A673 (cell line): ENCODE data around the gene ZNF28. TPM values are rescaled to one million over a fixed set of nuclear protein-coding genes. Genes with fewer than 3 reads are reported as not detected.

ENCODE experiments used
- BruUV-seq: library from RNA; stranded (reverse); fragments of 400-500 nt; replicated peaks from 2 replicates; lab custom pipeline; 2021; lab: Mats Ljungman, UMichigan
- CTCF ChIA-PET: fragments of 300-600 bp; sonication (Branson Sonifier 250); formaldehyde crosslinking; loops from one replicate; lab custom pipeline; 2022; ENCODE audit warnings: antibody characterized with exemption; lab: Charles Lee
- POLR2A ChIA-PET: fragments of 300-600 bp; sonication (Branson Sonifier 250); formaldehyde crosslinking; loops from one replicate; lab custom pipeline; 2022; ENCODE audit warnings: antibody characterized with exemption; ENCODE audit not compliant: low non-redundant PET; lab: Charles Lee
- DNase-seq: peaks from one replicate; pipeline ENCODE4 v3.0.0-alpha.2; 2015; ENCODE audit warnings: low spot score
- H3K27ac ChIP-seq: fragments of 200-600 bp; sonication (generic); 2 replicates; pipeline ENCODE4 v1.5.1; 2016; ENCODE audit warnings: mixed run types, low read depth, mild to moderate bottlenecking, mixed read lengths, antibody characterized with exemption, low read length; ENCODE audit not compliant: poor library complexity, severe bottlenecking
- H3K27me3 ChIP-seq: fragments of 200-600 bp; sonication (generic); replicated peaks from 2 replicates; pipeline ENCODE4 v1.6.1; 2017; ENCODE audit warnings: mixed run types, low read depth, mild to moderate bottlenecking, mixed read lengths, antibody characterized with exemption, low read length; ENCODE audit not compliant: insufficient read depth, poor library complexity
- H3K36me3 ChIP-seq: fragments of 200-600 bp; sonication (generic); 2 replicates; pipeline ENCODE4 v1.6.1; 2016; ENCODE audit warnings: mixed run types, mild to moderate bottlenecking, mixed read lengths, antibody characterized with exemption, low read length; ENCODE audit not compliant: insufficient read depth, poor library complexity, severe bottlenecking
- H3K4me1 ChIP-seq: fragments of 200-600 bp; sonication (generic); 2 replicates; pipeline ENCODE4 v1.6.1; 2017; ENCODE audit warnings: mixed run types, mild to moderate bottlenecking, mixed read lengths, antibody characterized with exemption, low read length; ENCODE audit not compliant: insufficient read depth, poor library complexity, severe bottlenecking
- H3K4me3 ChIP-seq: fragments of 200-600 bp; sonication (generic); 2 replicates; pipeline ENCODE4 v1.5.1; 2016; ENCODE audit warnings: low read depth, mixed run types, mild to moderate bottlenecking, mixed read lengths, low read length; ENCODE audit not compliant: poor library complexity, severe bottlenecking
- H3K9me3 ChIP-seq: fragments of 200-600 bp; sonication (generic); 2 replicates; pipeline ENCODE4 v1.6.1; 2016; ENCODE audit warnings: mixed run types, low read depth, mild to moderate bottlenecking, mixed read lengths, antibody characterized with exemption, low read length; ENCODE audit not compliant: poor library complexity, severe bottlenecking
- EZH2 ChIP-seq: fragments of 200-600 bp; sonication (generic); IDR thresholded peaks from 2 replicates; pipeline ENCODE4 v1.6.1; 2017; ENCODE audit warnings: borderline replicate concordance, low read depth, mild to moderate bottlenecking, mixed read lengths, antibody characterized with exemption, low read length; ENCODE audit not compliant: poor library complexity, severe bottlenecking
- intact Hi-C: fragments of 100-400 bp; cut with micrococcal nuclease; formaldehyde crosslinking; loops from one replicate; pipeline ENCODE4 v1.10.0; 2022; ENCODE audit not compliant: unreplicated experiment
- total RNA-seq: library from RNA; stranded (reverse); gene quantifications from 2 replicates; pipeline ENCODE4 v1.2.3, GENCODE V29; 2021
- TF ChIP-seq, protein P1 (sequence below): fragments of 300-800, 200-600 bp; sonication (generic); conservative IDR thresholded peaks from 2 replicates; pipeline ENCODE4 v1.5.1; 2017; ENCODE audit warnings: low read depth, mild to moderate bottlenecking, antibody characterized with exemption, low read length, moderate library complexity, mixed read lengths

Gene ZNF28
- total RNA-seq, 1 experiment from 2014 or later, result 10.9 TPM

DNA sequence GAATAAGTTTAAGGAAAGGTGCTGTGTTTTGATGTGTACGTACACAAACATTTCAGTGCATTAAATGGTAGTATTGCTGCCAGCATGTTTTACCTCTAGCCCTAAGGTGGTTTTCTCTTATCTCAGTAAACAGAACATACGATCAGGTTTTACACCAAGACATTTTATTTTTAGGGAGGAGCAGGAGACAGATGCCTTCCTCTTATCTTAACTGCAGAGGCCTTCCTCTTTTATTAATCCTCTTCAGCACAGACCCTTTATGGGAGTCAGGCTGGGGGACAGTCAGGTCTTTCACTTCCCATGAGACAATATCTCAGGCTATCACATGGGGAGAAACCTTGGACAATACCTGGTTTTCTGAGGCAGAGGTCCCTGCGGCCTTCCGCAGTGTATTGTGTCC is 71.7 kb downstream of the ZNF28 start:
- intact Hi-C loops, result no loop called here
- CTCF ChIA-PET, result no interaction called here

GRCh38 chr19:52748336-52748950 is 73.0 kb downstream of the ZNF28 start:
- DNase-seq, result peak; percentile 41
- no peak overlapping the region for H3K27ac ChIP-seq
- H3K36me3 ChIP-seq, result no peaks in the 10 kb centered on the region
- H3K4me3 ChIP-seq, result no peak overlapping the region
- ChIA-PET CTCF (no interaction called here), POLR2A (interaction anchor here (0.6 kb wide), 1 partner anchor 21 kb away, joined by 4 read pairs; no protein-coding TSS in a partner anchor)
- H3K27me3 ChIP-seq, result no peaks in the 10 kb centered on the region
- BruUV-seq, result no TSS peak
- intact Hi-C loops, result loop anchor here (1.0 kb wide), 1 partner anchor 500 kb away; no protein-coding TSS in a partner anchor
- H3K9me3 ChIP-seq, result no peaks in the 10 kb centered on the region
- TF ChIP-seq, protein P1, sequence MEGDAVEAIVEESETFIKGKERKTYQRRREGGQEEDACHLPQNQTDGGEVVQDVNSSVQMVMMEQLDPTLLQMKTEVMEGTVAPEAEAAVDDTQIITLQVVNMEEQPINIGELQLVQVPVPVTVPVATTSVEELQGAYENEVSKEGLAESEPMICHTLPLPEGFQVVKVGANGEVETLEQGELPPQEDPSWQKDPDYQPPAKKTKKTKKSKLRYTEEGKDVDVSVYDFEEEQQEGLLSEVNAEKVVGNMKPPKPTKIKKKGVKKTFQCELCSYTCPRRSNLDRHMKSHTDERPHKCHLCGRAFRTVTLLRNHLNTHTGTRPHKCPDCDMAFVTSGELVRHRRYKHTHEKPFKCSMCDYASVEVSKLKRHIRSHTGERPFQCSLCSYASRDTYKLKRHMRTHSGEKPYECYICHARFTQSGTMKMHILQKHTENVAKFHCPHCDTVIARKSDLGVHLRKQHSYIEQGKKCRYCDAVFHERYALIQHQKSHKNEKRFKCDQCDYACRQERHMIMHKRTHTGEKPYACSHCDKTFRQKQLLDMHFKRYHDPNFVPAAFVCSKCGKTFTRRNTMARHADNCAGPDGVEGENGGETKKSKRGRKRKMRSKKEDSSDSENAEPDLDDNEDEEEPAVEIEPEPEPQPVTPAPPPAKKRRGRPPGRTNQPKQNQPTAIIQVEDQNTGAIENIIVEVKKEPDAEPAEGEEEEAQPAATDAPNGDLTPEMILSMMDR, result peak; percentile 45
- TF ChIP-seq EZH2, result no peak
- no peaks in the 10 kb centered on the region for H3K4me1 ChIP-seq

More for the DNA sequence above, 71.7 kb downstream of the ZNF28 start:
- BruUV-seq, result no TSS peak
- POLR2A ChIA-PET, result no interaction called here
- Histone ChIP-seq H3K27ac (no peak overlapping the region), H3K4me3 (no peak overlapping the region), H3K9me3 (no peaks in the 10 kb centered on the region), H3K36me3 (no peaks in the 10 kb centered on the region), H3K27me3 (no peaks in the 10 kb centered on the region), H3K4me1 (no peaks in the 10 kb centered on the region)
- DNase-seq, result no peak
- TF ChIP-seq EZH2, result no peak

Other genes starting within 250 kb of the ZNF28 start
- gene ZNF83, start 183.3 kb downstream of the ZNF28 start, total RNA-seq, result 23.0 and 23.7 TPM in 2 replicates
- gene ZNF611, start 86.6 kb downstream of the ZNF28 start, total RNA-seq, result 16.7 and 21.7 TPM in 2 replicates
- gene ZNF600, start 34.8 kb downstream of the ZNF28 start, total RNA-seq, result 1.5 and 1.8 TPM in 2 replicates
- gene ZNF468, start 36.0 kb upstream of the ZNF28 start, total RNA-seq, result 11.3 and 14.4 TPM in 2 replicates
- gene ZNF320, start 76.0 kb upstream of the ZNF28 start, total RNA-seq, result 9.2 and 12.2 TPM in 2 replicates
- 3.4 and 4.6 TPM in 2 replicates for gene ZNF888, start 101.8 kb upstream of the ZNF28 start, total RNA-seq
- gene ZNF816, start 141.2 kb upstream of the ZNF28 start, total RNA-seq, result 6.4 and 6.6 TPM in 2 replicates
- not detected in 2 replicates for gene ERVV-1, start 192.3 kb upstream of the ZNF28 start, total RNA-seq
- not detected in 2 replicates for gene ERVV-2, start 223.1 kb upstream of the ZNF28 start, total RNA-seq